Measurements from ENCODE around the gene SEPTIN5.
"Not testable (repeated sequence)": the region's sequence is repeated elsewhere in the genome, so short reads cannot be mapped to it uniquely, and the experiment has no call there.

Gene SEPTIN5

GRCh38 chr22:19680287-19680881 lies 33.9 kb upstream of the SEPTIN5 start:
- in situ Hi-C loops (cut with MboI; ENCODE audit: low sequenced_read_pairs): no loop called here

GRCh38 chr22:19680911-19681862 lies 33.1 kb upstream of the SEPTIN5 start:
- in situ Hi-C loops (cut with MboI; ENCODE audit: low sequenced_read_pairs): no loop called here

- in situ Hi-C loops (cut with MboI; ENCODE audit: low sequenced_read_pairs): no loop called here
Measured at GRCh38 chr22:19681863-19682245, 32.4 kb upstream of the SEPTIN5 start.

GRCh38 chr22:19686946-19687345 lies 27.4 kb upstream of the SEPTIN5 start:
- in situ Hi-C loops (cut with MboI; ENCODE audit: low sequenced_read_pairs): no loop called here

- in situ Hi-C loops (cut with MboI; ENCODE audit: low sequenced_read_pairs): no loop called here
Measured at GRCh38 chr22:19687561-19688300, 26.6 kb upstream of the SEPTIN5 start.

- in situ Hi-C loops (cut with MboI; ENCODE audit: low sequenced_read_pairs): no loop called here
Measured at GRCh38 chr22:19688301-19689290, 25.7 kb upstream of the SEPTIN5 start.

GRCh38 chr22:19689408-19689807 lies 24.9 kb upstream of the SEPTIN5 start:
- in situ Hi-C loops (cut with MboI; ENCODE audit: low sequenced_read_pairs): no loop called here

- in situ Hi-C loops (cut with MboI; ENCODE audit: low sequenced_read_pairs): no loop called here
Measured at GRCh38 chr22:19691007-19691720, 23.1 kb upstream of the SEPTIN5 start.

- in situ Hi-C loops (cut with MboI; ENCODE audit: low sequenced_read_pairs): no loop called here
Measured at GRCh38 chr22:19691721-19692341, 22.5 kb upstream of the SEPTIN5 start.

- in situ Hi-C loops (cut with MboI; ENCODE audit: low sequenced_read_pairs): no loop called here
Measured at GRCh38 chr22:19693581-19693980, 20.7 kb upstream of the SEPTIN5 start.

- in situ Hi-C loops (cut with MboI; ENCODE audit: low sequenced_read_pairs): no loop called here
Measured at GRCh38 chr22:19693981-19694670, 20.2 kb upstream of the SEPTIN5 start.

GRCh38 chr22:19694696-19695095 lies 19.6 kb upstream of the SEPTIN5 start:
- in situ Hi-C loops (cut with MboI; ENCODE audit: low sequenced_read_pairs): no loop called here

GRCh38 chr22:19696504-19697276 lies 17.6 kb upstream of the SEPTIN5 start:
- in situ Hi-C loops (cut with MboI; ENCODE audit: low sequenced_read_pairs): no loop called here

- in situ Hi-C loops (cut with MboI; ENCODE audit: low sequenced_read_pairs): not testable (repeated sequence)
Measured at GRCh38 chr22:19697871-19698270, 16.4 kb upstream of the SEPTIN5 start.

GRCh38 chr22:19700790-19701419 lies 13.4 kb upstream of the SEPTIN5 start:
- in situ Hi-C loops (cut with MboI; ENCODE audit: low sequenced_read_pairs): no loop called here

- in situ Hi-C loops (cut with MboI; ENCODE audit: low sequenced_read_pairs): no loop called here
Measured at GRCh38 chr22:19701420-19702145, 12.7 kb upstream of the SEPTIN5 start.

GRCh38 chr22:19703869-19704268 lies 10.4 kb upstream of the SEPTIN5 start:
- in situ Hi-C loops (cut with MboI; ENCODE audit: low sequenced_read_pairs): no loop called here

Data from hTERT RPE-1 (cell line).